NOMO-1 treated with dmso at 0.1 percent for 144 hours (cell line): ENCODE results near the gene ZNF764.
A peak's percentile ranks its signal among the peaks of the same experiment; 100 is the strongest.
"Not testable (repeated sequence)": the region's sequence is repeated elsewhere in the genome, so short reads cannot be mapped to it uniquely, and the experiment has no call there.

Source experiments
- DNase-seq: peaks from one replicate; lab custom pipeline; 2025; ENCODE audit not compliant: unreplicated experiment; lab: John Stamatoyannopoulos, UW

ZNF764 gene

DNA sequence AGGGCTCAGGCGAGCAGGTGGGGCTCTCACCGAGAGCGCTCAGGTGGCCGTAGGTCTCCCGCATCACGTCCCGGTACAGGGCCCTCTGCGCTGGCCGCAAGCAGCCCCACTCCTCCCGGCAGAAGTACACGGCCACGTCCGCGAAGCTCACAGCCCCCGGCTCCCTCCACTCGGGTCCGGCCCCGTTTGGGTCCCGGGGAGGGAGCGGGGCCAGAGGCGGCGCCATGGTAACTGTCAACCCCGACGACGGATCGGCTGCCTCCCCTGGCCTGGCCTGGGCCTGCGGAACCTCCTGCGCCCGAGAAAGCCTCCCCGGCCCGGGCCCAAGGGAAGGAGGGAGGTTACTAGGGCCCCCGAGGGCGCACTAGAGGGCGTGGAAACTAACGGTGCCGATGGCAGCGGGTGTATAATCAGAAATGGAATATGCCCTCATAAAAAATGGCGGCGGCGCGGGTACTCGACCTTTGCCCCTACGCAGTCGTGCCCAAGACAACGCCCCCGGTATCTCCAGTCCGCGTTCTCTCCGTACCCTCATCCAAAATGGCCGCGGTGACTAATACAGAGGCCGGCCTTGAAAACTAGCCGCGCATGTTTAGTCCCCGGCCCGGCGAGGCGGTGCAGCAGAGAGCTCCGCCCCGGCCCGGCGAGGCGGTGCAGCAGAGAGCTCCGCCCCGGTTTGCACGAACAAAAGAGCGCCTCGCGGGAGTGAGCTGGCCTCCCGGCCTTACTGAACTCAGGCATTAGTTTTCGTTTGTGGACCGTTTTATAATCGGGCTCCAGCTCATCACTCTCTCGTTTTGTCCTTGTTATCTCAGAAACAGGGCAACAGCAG is at the start of gene ZNF764:
Gene ZNF764 (minus strand): TSS at position 418 of the 832 bp plus-strand sequence. CDS start 192 bp downstream, at position 226.
- peak; percentile 97 for DNase-seq

DNA sequence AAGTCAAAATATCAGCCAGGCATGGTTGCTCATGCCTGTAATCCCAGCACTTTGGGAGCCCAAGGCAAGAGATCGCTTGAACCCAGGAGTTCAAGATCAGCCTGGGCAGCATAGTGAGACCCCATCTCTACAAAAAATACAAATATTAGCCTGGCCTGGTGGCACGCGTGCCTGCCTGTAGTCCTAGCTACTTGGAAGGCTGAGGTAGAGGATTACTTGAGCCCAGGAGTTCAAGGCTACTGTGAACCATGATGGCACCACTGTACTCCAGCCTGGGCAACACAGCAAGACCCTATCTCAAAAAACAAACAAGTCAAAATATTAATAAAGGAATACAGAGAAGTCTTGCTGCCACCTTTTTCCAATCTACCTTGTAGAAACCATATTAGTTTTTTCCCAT is 47.8 kb upstream of the ZNF764 start:
- DNase-seq, result no peak

GRCh38 chr16:30605158-30605557 is 47.0 kb upstream of the ZNF764 start:
- DNase-seq, result peak; percentile 28

DNA sequence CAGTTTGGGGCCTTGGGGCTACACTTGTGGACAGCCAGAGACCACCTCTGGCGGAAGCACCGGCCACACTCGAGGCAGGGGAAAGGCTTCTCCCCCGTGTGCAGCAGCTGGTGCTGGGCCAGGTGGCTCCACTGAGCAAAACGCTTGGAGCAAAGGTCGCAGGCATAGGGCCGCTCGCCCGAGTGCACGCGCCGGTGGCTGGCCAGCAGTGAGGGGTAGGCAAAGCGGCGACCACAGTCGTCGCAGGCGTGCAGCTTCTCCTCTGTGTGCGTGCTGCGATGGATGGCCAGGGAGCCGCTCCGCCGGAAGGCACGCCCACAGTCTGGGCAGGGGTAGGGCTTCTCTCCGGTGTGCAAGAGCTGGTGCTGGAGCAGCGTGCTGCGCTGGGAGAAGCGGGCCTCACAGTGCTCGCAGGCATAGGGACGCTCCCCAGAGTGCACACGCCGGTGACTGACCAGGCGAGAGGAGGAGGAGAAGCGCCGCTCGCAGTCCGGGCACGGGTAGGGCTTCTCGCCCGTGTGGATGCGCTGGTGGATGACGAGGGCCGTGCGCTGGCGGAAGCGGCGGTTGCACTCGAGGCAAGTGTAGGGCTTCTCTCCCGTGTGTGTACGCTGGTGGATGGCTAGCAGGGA is 46.3 kb upstream of the ZNF764 start:
- DNase-seq, result no peak

- DNase-seq, result no peak
Observed at GRCh38 chr16:30603945-30604315, 45.8 kb upstream of the ZNF764 start.

- peak; percentile 11 for DNase-seq
Observed at GRCh38 chr16:30602616-30603277, 44.6 kb upstream of the ZNF764 start.

DNA sequence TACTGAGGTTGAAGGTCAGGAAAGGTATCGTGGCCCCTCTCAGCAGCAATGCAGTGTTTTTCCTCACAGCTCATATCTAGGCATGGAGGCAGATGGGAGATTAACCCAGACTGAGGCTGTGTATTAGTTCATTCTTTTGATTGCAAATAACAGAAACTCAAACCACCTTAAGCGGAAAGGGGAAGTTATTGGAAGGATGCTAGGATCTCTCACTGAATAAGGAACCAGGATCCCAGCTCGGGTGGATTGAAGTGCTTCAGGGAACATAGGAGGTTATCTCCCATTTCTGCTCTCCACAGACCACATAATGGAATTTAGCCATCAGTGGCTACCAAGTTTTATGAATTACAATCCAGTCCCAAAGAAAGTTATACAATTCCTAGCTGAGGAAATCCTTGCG is 43.8 kb upstream of the ZNF764 start:
- DNase-seq, result peak; percentile 32

DNA sequence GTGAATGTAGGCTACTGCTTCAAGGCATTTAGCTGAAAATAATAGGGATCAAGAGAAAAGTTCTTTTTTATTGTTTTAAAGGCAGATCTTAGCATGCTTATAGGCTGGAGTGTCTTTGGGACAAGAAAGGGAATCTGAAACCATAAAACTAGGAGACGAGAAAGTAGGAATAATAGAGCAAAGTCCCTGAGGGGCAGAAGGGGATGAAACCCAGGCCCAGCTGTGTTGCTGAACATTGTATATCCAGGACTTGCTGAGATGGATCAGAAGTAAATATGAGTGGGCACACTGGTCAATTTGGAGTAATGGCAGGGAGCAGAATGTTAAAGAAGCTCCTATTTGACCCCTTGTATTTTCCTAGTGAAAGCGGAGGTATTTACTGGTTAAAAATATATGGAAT is 42.8 kb upstream of the ZNF764 start:
- DNase-seq, result no peak

DNA sequence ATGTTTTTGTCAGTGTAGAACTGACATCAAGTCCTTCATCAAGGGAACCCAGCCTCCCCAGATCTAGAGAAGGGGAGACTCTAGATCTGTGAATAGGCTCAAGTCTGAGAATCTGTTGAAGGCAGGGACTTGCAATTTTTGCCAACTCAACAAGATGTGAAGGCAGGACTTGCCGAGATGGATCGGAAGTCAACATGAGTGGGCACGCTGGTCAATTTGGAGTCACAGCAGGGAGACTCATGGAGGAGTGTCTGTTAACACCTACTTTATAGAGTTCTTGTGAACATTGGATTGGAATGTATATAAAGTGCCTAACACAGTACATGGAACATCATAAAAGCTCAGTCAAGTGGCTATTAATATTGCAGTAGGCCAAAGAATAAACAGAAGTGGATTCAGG is 42.0 kb upstream of the ZNF764 start:
- no peak for DNase-seq

GRCh38 chr16:30592871-30593270 is 34.7 kb upstream of the ZNF764 start:
- DNase-seq, result no peak

- not testable (repeated sequence) for DNase-seq
Observed at GRCh38 chr16:30590869-30591268, 32.7 kb upstream of the ZNF764 start.

DNA sequence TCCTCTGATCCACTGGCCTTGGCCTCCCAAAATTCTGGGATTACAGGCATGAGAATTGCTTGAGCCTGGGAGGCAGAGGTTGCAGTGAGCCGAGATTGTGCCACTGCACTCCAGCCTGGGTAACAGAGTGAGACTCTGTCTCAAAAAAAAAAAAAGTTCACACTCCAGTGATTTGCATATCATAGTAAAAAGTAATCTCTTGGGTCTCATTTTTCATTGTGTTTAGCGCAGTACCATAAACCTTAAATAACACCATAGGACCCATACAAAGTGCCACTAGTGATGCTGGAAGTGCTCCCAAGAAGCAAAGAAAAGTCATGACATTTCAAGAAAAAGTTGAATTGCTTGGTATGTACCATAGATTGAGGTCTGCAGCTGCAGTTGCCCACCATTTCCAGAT is 31.4 kb upstream of the ZNF764 start:
- DNase-seq, result not testable (repeated sequence)

GRCh38 chr16:30588651-30589050 is 30.5 kb upstream of the ZNF764 start:
- DNase-seq, result no peak

GRCh38 chr16:30585400-30586191 is 27.4 kb upstream of the ZNF764 start, which contains the start of gene ZNF785:
Gene ZNF785, minus strand, starts transcription at chr16:30585697. Its CDS starts 86 bp downstream, at chr16:30585611.
- DNase-seq, result peak; percentile 96

DNA sequence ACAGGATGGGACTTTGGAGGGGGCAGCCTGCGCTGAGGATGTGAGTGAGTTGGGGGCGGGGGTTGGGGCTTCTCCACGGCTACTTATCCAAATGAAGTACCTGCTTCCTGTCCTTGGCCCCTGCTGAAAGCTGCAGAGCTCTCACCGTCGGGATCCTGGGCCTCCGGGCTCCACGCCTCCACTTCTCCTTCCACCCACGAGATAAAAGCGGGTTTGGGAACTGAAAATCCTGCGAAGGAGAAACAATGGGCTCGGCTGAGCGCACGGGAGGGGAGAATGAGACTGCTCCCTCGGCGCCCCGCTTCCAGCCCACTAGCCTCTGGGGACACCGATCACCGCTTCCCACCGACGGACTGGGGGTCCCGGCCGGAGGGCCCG is 26.8 kb upstream of the ZNF764 start:
- no peak for DNase-seq

DNA sequence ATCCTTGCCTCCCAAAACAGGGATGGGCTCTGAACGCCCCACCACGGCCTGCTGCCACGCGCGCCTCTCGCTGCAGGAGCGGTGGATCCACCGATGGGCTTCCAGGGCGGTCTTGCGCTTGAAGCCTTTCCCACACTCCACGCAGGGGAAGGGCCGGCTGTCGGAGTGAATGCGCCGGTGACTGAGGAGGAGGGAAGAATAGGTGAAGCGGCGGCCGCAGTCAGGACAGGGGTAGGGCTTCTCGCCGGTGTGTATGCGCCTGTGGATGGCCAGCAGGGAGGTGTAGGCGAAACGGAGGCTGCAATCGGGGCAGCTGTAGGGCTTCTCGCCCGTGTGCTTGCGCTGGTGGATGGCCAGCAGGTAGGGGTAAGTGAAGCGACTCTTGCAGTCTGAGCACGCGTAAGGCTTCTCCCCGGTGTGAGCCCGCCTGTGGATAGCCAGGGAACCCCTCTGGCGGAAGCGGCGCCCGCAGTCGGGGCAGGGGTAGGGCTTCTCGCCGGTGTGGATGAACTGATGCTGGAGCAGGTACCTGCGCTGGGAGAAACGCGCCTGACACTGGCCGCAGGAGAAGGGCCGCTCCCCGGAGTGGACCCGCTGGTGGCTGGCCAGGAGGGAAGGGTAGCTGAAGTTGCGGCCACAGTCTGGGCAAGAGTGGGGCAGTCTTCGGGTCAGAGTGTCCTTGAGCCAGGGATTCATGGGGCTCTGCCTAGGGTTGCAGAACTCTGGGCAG is 24.6 kb upstream of the ZNF764 start:
- DNase-seq, result no peak

DNA sequence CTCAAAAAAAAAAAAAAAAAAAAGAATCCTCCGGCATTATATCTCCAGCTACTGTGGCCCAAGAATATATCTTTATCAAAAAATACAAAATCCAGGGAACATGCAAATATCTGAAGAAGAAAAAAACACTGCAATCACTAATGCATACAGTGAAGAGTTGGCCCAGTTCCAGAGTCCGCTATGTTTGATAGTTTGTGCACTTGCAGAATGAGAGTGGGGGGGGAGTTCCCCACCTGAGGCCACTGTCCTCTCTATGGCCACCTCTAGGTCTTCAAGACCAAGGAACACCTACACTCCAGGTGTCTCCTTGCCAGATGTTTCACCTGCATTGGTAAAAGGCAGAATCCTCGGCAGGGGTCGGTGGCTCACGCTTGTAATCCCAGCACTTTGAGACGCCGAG is 23.3 kb upstream of the ZNF764 start:
- DNase-seq, result no peak

DNA sequence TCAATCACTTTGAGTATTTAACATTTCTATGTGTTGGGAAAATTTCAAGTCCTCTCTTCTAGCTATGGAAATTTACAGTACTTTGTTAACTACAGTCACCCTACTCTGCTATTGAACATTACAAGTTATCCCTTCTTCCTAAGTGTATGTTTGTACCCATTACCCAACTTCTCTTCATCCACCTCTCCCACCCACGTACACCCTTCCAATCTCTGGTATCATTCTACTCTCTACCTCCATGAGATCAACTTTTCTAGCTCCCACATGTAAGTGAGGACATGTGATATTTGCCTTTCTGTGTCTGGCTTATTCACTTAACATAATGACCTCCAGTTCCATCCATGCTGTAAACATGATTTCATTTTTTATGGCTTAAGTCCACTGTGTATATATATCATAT is 16.5 kb upstream of the ZNF764 start:
- no peak for DNase-seq

GRCh38 chr16:30571445-30572322 is 13.5 kb upstream of the ZNF764 start, which contains the start of gene ZNF688:
Gene ZNF688, minus strand, starts transcription at chr16:30571714. Its CDS starts 85 bp downstream, at chr16:30571629.
- DNase-seq, result peak; percentile 96
